Ascending aorta (tissue), 2 donors: ENCODE measurements around the gene FAM199X. TPM values are rescaled to one million over a fixed set of nuclear protein-coding genes. Genes with fewer than 3 reads are reported as not detected.

Experiments
- DNase-seq, 2 donors: peaks; one replicate each; pipeline ENCODE4 v3.0.0-alpha.2; 2019; ENCODE audit warnings: low spot score in 2 of 2
- H3K27ac ChIP-seq, 2 donors: fragments of 200-600 bp; sonication (generic); one replicate each; pipeline ENCODE4 v1.5.1; 2016 to 2017; ENCODE audit warnings: mild to moderate bottlenecking in 1 of 2
- H3K27me3 ChIP-seq: fragments of 200-600 bp; sonication (generic); one replicate; pipeline ENCODE4 v1.5.1; 2017
- H3K36me3 ChIP-seq, 2 donors: fragments of 200-600 bp; sonication (generic); one replicate each; pipeline ENCODE4 v1.5.1; 2016
- H3K4me1 ChIP-seq, 2 donors: fragments of 200-600 bp; sonication (generic); one replicate each; pipeline ENCODE4 v1.5.1; 2016 to 2017; ENCODE audit warnings: mild to moderate bottlenecking in 1 of 2
- H3K4me3 ChIP-seq, 2 donors: fragments of 200-600 bp; sonication (generic); one replicate each; pipeline ENCODE4 v1.5.1; 2016 to 2017; ENCODE audit warnings: mild to moderate bottlenecking in 1 of 2
- H3K9me3 ChIP-seq, 2 donors: fragments of 200-600 bp; sonication (generic); one replicate each; pipeline ENCODE4 v1.5.1; 2016
- intact Hi-C: fragments of 100-400 bp; cut with DNase I; formaldehyde crosslinking; loops from one replicate; pipeline ENCODE4 v1.15.1; 2023
- total RNA-seq: library from RNA; depleted of rRNA; stranded (reverse); fragments of >200 nt; gene quantifications from one replicate; pipeline ENCODE4 v1.1.0, GENCODE V29; 2016
- TF ChIP-seq, protein P1 (sequence below), 3 experiments: fragments of 200-600 bp in 2 of 3; fragments of 450-650 bp in 1 of 3; sonication (generic) in 2 of 3; IDR thresholded peaks; one replicate each; pipeline ENCODE4 v1.5.1; 2016 to 2019; ENCODE audit warnings: antibody characterized with exemption in 3 of 3, mild to moderate bottlenecking in 1 of 3, moderate library complexity in 1 of 3

FAM199X gene
- total RNA-seq, 1 donor from 2014 or later = 10.4 TPM

DNA sequence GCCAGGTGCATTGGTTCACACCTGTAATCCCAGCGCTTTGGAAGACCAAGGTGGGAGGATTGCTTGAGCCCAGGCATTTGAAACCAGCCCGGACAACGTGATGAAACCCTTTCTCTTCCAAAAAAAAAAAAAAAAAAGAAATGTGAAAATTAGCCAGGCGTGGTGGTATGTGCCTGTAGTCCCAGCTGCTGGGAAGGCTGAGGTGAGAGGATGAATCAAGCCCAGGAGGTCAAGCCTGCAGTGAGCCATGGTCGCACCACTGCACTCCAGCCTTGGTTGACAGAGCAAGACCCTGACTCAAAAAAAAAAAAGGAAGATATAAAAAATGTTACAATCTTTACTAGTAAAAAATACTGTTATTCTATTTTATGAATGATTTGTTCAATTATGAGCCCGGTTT, 5.9 kb downstream of the FAM199X start:
- no peak overlapping the region for H3K27ac ChIP-seq
- no peaks in the 10 kb centered on the region for H3K27me3 ChIP-seq
- no peaks in the 10 kb centered on the region for H3K36me3 ChIP-seq
- no peak for DNase-seq
- TF ChIP-seq, protein P1, sequence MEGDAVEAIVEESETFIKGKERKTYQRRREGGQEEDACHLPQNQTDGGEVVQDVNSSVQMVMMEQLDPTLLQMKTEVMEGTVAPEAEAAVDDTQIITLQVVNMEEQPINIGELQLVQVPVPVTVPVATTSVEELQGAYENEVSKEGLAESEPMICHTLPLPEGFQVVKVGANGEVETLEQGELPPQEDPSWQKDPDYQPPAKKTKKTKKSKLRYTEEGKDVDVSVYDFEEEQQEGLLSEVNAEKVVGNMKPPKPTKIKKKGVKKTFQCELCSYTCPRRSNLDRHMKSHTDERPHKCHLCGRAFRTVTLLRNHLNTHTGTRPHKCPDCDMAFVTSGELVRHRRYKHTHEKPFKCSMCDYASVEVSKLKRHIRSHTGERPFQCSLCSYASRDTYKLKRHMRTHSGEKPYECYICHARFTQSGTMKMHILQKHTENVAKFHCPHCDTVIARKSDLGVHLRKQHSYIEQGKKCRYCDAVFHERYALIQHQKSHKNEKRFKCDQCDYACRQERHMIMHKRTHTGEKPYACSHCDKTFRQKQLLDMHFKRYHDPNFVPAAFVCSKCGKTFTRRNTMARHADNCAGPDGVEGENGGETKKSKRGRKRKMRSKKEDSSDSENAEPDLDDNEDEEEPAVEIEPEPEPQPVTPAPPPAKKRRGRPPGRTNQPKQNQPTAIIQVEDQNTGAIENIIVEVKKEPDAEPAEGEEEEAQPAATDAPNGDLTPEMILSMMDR (IDR thresholded peaks at IDR 0.05) = no peak
- H3K4me3 ChIP-seq = no peak overlapping the region
- intact Hi-C loops = no loop called here
- no peaks in the 10 kb centered on the region for H3K4me1 ChIP-seq
- H3K9me3 ChIP-seq = no peaks in the 10 kb centered on the region

DNA sequence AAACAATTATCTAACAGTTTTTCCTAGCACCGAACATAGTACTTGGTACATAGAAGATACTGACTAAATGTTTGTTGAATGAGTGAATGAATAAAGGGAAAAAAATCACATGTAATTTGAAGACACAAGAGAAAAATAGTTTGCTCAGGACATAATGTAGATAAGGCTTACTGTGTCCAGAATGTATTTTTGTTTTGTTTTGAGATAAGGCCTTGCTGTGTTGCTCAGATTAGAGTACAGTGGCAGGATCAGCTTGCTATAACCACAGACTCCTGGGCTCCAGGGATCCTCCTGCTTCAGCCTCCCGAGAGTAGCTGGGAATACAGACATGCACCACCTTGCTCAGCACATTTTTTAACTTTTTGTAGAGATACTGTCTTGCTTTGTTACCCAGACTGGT, 6.5 kb downstream of the FAM199X start:
- Histone ChIP-seq H3K4me3 (no peak overlapping the region), H3K27me3 (no peaks in the 10 kb centered on the region), H3K9me3 (no peaks in the 10 kb centered on the region), H3K4me1 (no peaks in the 10 kb centered on the region), H3K27ac (no peak overlapping the region), H3K36me3 (no peaks in the 10 kb centered on the region)
- intact Hi-C loops = no loop called here
- TF ChIP-seq, protein P1 (IDR thresholded peaks at IDR 0.05) = no peak
- no peak for DNase-seq

DNA sequence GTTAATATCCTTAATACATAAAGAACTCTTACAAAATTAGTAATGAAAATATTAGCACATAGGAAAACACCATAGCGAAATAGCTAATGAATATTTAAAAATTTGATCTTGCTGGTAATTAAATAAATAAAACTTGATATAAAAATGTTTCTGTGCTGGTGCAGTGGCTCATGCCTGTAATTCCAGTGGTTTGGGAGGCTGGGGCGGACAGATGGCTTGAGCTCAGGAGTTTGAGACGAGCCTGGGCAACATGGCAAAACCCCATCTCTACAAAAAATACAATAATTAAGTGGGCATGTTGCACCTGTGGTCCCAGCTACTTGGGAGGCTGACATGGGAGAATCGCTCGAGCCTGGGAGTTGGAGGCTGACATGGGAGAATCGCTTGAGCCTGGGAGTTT, 7.6 kb downstream of the FAM199X start:
- no peaks in the 10 kb centered on the region for H3K4me1 ChIP-seq
- TF ChIP-seq, protein P1 (IDR thresholded peaks at IDR 0.05) = no peak
- H3K4me3 ChIP-seq = no peak overlapping the region
- H3K27me3 ChIP-seq = no peaks in the 10 kb centered on the region
- DNase-seq = no peak
- H3K27ac ChIP-seq = no peak overlapping the region
- intact Hi-C loops = no loop called here
- H3K9me3 ChIP-seq = peaks cover 0 to 7% of the 10 kb centered on the region in 2 donors
- H3K36me3 ChIP-seq = no peaks in the 10 kb centered on the region

DNA sequence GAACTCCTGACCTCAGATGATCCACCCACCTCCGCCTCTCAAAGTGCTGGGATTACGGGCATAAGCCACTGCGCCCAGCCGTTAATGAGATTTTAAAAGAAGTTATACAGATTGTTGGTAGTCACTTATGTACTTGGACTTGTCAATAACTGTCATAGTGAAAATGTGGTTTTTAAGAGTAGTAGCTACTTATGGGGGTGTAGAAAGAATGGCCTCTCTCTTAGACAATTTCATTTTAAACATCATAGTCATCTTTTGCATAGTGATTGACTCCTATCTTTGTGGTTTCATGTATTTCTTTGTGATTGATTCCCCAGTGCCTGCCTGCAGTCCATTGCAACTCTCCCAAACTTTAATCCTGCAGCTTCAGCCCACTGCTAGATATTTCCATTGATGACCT, 17.4 kb downstream of the FAM199X start:
- TF ChIP-seq, protein P1 (IDR thresholded peaks at IDR 0.05) = no peak
- DNase-seq = no peak
- Histone ChIP-seq H3K36me3 (peaks cover 0 to 7% of the 10 kb centered on the region in 2 donors), H3K27me3 (no peaks in the 10 kb centered on the region), H3K9me3 (peaks cover 0 to 2% of the 10 kb centered on the region in 2 donors), H3K4me1 (no peaks in the 10 kb centered on the region), H3K27ac (no peak overlapping the region), H3K4me3 (no peak overlapping the region)
- intact Hi-C loops = no loop called here

DNA sequence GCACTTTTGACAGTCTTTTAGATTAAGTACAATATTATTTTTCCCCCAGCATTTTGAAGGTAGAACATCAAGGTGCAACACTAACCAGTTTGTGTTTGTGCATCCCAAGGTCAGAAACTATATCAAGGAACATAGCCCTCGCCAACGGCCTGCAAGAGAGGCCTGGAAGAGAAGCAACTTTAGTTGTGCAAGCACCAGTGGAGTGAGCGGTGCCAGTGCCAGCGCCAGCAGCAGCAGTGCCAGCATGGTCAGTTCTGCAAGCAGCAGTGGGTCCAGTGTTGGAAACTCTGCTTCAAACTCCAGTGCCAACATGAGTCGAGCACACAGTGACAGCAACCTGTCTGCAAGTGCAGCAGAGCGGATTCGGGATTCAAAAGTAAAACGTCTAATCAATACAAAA, 21.7 kb downstream of the FAM199X start:
- no peak overlapping the region for H3K27ac ChIP-seq
- no peak overlapping the region for H3K4me3 ChIP-seq
- no peaks in the 10 kb centered on the region for H3K9me3 ChIP-seq
- no peak for DNase-seq
- intact Hi-C loops = no loop called here
- TF ChIP-seq, protein P1 (IDR thresholded peaks at IDR 0.05) = no peak
- no peaks in the 10 kb centered on the region for H3K4me1 ChIP-seq
- peaks cover 0 to 14% of the 10 kb centered on the region in 2 donors for H3K36me3 ChIP-seq
- H3K27me3 ChIP-seq = no peaks in the 10 kb centered on the region

DNA sequence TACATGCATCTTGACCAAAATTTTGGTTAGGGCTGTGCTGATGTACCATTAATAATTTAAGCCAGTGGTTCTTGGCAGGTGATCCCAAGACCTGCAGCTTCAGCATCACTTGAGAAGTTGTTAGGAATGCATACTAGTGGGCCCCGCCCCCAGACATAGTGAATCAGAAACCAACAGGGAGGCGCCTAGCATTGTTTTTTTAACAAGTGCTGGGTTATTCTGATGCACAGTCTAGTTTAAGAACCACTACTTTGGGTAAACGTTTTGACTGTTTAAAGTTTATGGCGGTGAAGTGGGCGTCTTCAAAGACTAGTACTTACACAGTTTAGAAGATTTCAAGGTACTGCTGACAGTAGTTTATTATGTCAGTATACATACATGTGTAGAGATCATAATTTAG, 23.6 kb downstream of the FAM199X start:
- TF ChIP-seq, protein P1 (IDR thresholded peaks at IDR 0.05) = no peak
- DNase-seq = no peak
- Histone ChIP-seq H3K27me3 (no peaks in the 10 kb centered on the region), H3K36me3 (peaks cover 0 to 14% of the 10 kb centered on the region in 2 donors), H3K27ac (no peak overlapping the region), H3K4me1 (no peaks in the 10 kb centered on the region), H3K9me3 (no peaks in the 10 kb centered on the region), H3K4me3 (no peak overlapping the region)
- intact Hi-C loops = no loop called here
